Right forelimb (tissue), 1 donor: ENCODE results near the gene ECHDC1.
"Not testable (repeated sequence)": the region's sequence is repeated elsewhere in the genome, so short reads cannot be mapped to it uniquely, and the experiment has no call there.

Experiments used
- DNase-seq: peaks from one replicate; pipeline ENCODE4 v3.0.0-alpha.2; 2018

Gene ECHDC1

DNA sequence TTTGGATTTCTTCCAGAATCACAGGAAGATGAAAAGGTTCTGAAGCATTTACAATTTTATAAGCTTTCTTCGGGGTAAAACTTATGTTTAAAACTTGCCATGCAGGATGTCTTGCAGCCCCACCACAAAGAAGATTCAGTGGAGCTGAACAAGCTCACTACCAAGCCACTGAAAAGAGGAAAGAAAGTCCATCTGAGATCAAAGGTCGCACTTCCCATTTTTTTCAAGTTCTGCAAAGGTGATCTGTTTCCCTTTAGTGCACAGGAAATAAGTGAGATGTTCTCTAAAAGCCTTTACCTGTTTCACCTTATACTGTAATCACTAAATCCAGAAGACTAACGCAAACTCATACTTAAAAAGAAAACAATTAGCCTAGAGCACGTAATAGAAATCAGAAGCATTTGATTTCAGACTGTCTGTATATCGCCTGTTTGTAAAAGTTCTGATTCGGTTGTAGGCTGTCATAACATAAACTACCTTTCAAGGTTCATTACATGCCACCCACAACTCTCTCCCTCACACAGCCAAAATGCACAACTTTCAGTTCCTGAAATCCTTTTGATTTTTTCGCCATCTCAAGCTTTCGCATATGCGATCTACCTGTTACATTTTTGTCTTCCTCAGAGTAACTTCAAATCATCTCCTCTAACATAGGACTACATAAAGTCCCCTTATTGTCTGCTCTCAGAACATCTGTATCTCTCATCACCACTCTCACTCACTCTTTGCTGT is 1.8 kb downstream of the ECHDC1 start:
- no peak for DNase-seq

DNA sequence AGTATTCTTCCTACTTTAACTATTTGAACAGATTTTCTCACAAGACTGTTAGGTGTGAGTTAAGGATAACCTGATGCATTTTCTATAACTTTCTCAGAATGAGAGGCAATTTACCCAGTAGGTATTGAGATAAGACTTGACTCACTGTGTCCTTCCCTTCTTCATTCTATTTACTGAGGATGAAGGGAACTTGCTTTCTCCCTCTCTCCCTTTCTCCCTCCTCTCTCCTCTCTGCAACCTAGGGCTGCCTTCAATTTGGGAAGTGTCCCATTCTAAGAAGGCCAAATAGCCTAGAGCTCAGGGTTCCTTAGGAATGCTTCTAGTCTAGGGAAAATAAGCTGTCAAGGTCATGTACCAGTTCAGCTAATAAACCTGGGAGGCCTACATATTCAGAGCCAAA is 3.2 kb downstream of the ECHDC1 start:
- DNase-seq: no peak

GRCh38 chr6:127338936-127339335 is 4.5 kb downstream of the ECHDC1 start:
- DNase-seq: no peak

- DNase-seq: no peak
These were observed 10.9 kb downstream of the ECHDC1 start for GRCh38 chr6:127332383-127332961.

DNA sequence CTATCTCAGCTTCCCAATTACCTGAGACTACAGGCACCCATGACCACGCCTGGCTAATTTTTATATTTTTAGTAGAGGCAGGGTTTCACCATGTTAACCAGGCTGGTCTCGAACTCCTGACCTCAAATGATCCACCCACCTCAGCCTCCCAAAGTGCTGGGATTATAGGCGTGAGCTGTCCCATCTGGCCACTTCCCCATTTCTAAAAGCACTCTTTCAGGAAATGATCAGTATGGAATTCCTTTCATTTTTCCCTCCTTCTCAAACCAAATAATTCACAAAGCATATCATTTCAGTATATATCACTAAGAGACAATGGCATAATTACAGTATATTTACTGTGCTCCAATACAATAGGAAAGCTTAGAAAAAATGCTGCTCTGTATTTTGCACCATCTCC is 12.2 kb downstream of the ECHDC1 start:
- DNase-seq: not testable (repeated sequence)

GRCh38 chr6:127328043-127328609 is 15.3 kb downstream of the ECHDC1 start:
- DNase-seq: no peak

DNA sequence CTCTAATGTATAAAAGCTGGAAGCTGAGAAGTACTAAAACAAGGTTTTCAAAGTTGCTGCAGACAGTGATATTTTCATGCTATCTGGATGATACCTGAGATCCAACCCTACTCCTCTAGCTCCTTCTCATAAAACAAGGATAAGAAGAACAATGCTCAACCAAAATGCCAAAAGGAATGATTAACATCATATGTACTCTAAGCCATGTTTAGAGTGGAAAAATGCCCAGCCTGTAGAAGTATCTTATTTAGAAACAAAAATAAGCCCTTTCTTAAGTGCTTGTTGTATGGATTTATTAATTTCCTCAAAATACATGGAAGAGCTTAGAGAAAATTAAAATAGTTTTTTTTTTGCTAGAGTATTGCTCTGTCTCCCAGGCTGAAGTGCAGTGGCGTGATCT is 23.7 kb downstream of the ECHDC1 start:
- DNase-seq: no peak

DNA sequence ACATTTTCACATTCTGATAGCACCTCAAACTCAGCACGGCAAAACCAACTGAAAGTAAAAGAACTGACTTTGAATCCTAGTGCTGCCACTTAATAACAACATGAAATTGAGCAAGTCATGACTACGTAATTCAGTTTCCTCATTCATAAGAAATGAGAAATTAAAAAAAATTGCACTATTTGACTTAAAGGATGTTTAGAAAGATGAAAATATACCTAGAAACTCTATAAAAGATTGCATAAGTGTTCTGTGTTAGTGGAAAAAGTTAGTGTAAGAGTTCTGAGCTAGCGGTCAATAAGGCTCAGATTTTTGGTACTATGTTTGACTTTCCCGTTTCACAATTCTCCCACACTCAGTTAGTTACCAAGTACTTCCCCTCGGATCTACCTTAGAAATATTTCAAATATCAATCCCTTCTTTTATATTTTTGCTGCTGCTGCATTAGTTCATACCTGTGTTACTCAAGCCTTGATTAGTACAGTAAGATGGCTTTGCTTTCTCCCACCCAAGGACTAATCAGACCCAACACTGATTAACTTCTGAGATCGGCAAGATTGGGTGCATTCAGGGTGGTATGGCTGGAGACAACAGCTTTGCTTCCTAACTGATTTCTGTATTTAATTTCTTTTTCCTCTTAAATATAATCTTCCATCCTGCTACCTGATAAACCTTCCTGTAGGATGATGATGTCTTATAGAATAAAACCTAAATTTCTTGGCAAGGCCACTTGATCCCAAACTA is 25.9 kb downstream of the ECHDC1 start:
- no peak for DNase-seq

DNA sequence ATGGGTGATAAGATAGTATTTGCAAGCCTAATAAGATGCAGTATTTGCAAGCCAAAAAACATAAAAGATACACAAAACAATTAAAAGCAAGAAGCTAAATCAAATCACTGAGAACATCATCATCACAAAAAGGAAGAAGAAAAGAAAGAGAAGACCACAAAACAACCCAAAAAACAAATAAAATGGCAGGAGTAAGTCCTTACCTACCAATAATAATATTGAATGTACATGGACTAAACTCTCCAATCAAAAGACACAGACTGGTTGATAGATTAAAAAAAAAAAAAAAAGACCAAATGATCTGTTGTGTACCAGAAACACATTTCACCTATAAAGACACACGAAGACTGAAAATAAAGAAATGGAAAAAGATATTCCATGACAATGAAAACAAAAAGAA is 37.7 kb downstream of the ECHDC1 start:
- no peak for DNase-seq

DNA sequence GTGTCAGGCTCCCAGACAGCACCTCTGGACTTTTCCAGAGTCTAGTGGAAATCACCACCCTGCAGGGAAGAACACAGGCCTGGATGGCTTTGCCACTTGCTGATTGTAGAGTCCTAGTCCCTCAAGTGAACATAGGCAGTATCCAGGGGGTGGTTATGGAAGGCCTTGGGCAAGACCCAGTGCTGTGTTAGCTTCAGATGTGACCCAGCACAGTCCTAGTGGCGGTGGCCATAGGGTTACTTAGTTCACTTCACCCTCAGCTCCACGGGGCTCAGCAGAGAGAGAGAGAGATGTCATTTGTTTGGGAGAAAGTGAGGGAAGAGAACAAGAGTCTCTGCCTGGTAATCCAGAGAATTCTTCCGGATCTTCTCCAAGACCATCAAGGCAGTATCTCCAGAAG is 39.5 kb downstream of the ECHDC1 start:
- DNase-seq: no peak

DNA sequence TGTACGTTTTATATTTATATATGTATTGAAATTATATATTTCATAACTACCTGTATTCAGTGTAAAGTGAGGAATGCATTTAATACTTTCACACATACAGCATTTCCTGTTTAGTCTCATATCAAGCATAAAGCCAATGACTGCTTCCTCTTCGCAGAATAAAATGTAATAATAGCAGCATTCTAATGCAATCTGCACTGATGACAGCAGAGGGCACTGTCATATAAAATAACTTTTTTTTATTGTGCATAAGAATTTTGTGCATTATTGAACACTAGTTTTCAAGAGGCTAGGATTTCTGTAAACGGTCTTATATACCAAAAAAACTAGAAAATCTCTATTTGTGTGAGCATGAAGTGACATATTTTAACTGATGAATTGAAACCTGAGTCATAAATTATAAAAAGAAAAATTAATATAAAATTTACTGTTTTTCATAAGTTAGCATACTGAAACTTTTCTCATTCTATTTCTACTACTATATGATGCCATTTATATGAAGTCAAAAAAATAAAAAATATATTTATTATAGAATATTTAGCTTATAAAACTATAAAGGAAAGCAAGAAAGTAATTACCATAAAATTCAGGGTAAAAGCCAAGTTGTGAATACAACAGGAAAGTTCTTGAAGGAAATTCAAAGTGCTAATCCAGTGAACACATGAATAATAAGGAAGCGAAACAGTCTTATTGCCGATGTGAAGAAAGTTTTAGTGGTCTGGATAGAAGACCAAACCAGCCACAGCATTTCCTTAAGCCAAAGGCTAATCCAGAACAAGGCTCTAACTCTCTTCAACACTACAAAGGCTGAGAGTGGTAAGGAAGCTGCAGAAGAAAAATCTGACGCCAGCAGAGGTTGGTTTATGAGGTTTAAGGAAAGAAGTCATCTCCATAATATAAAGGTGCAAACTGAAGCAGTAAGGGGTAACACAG is 40.4 kb downstream of the ECHDC1 start:
- DNase-seq: no peak

DNA sequence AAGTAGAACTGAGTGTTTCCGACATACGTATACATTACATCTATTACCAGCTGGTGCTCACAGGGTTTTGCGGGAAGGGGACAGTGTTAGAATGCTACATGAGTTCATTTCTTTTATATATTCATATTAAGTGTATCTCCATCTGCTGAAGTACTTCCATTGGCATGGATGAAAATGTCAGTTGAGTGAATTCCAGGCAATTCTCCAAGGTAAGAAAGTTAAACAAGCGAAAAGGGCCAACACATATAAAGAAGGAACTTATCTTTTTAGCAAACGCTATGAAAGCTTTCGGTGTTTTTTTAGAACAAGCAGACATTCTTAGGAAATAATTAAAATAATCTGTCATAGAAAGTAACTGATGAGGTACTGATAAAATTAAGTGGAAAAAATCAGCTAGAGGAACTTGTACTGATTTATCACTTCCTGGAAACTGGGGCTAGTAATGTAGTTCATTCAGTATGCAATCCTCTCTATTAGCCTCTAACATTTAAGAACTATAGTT is 42.2 kb downstream of the ECHDC1 start:
- DNase-seq: no peak

- no peak for DNase-seq
These were observed 43.0 kb downstream of the ECHDC1 start for GRCh38 chr6:127300411-127300810.

DNA sequence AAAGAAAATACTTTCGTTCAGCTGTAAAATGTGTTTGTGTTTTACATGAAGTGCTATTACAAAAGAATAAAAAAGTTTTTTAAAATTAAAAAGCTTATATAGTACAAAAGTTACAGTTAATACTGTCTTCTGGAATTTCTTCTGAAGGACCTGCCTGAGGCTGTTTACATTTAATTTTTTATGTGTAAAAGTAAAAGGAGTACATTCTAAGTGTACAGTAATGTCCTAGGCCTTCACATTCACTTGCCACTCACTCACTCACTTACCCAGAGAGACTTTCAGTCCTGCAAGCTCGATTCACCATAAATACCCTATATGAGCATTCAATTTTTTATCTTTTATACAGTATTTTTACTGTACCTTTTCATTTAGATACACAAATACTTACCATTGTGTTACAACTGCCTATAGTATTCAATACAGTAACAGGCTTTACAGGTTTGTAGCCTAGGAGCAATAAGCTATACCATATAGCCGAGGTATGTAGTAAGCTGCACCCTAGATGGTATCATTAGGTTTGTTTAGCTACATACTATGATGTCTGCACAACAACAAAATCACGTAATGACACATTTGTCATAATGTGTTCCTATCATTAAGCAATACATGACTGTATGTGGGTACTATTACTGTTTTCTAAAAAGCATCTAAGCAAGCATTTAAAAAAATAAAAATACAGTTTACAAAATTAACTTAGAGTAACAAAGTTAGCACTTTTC is 43.7 kb downstream of the ECHDC1 start:
- no peak for DNase-seq

GRCh38 chr6:127298475-127298874 is 44.9 kb downstream of the ECHDC1 start:
- no peak for DNase-seq

DNA sequence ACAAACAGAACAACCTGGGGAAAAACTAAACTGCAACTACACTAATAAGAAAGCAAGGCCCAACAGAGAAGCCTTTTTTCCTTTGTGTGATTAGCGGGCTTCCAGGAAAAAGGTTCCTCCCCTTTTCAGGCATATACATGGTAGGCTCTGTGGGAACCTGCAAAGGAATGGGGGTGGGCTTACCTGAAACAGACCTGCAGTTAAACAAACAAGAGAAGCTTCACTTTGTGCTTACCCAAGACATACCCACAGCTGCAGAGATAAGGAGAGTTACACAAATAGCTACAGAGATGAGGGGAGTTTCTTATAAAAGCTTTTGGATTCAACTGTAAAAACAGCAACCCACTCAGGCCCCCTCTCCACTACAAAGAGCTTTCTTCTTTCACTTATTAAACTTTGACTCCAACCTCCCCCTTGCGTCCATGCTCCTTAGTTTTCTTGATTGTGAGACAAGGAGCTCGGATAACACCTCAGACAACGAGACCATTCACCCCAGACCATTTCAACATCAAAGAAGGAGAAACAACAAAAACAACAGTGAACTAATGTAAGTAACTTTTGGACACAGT is 45.8 kb downstream of the ECHDC1 start:
- DNase-seq: no peak

- DNase-seq: no peak
These were observed 51.9 kb downstream of the ECHDC1 start for GRCh38 chr6:127291495-127291894.

DNA sequence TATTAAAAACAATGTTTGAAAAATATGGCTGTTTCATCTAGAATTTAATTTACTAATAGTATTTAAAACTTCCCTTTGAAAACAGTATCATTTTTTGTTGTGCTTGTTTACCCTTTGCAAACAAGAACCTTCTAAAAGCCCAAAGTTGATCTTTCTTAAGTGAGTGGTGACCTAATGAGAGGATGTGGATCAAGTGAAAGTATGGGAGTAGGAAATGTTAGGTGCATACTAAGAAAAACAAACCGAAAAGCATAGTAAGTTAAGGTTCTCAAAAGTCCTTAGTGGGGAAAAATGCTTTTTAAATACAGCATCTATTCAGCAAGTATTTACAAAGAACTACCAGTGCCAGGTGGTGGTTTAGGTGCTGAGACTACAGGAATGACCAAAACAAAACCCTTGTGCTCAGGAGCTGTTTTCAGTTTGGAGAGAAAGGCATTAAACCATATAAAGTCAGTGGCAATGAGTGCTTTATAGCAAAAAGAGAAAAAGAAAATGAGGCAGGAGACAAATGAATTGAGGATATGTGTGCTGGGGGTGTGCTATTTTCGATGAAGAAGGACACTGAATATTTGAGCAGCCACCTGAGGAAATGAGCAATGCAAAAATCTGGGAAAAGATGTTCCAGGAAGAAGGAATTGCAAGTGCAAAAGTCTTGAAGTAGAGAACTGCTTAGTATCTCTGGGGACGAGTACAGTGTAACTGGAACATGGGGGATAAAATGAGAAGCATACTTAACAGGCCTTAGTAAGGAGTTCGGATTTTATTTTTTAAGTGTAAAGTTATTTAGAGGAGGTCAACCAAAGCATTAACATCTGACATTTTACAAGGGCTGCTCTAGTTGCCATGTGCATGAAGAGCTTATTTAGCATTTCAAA is 52.8 kb downstream of the ECHDC1 start:
- no peak for DNase-seq

- no peak for DNase-seq
These were observed 53.5 kb downstream of the ECHDC1 start for GRCh38 chr6:127289934-127290333.

DNA sequence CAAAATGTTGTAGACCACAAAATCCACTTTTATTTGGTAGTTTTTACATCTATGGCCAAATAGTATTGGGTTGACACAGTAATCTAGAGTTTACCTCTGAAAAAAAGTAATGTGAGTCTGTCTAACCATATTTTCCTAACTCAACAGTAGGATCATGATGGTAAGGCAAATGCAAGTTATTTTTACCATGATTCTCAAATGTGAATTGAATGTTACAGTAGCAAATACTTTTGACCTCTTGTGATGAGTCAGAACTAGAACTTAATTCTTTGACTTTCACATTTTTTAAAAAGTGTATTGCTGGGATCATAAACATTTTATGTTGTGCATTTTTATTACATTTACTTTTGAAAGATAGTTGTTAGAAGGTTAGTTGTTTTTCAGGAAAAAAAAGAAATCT is 54.7 kb downstream of the ECHDC1 start:
- DNase-seq: no peak
